HG02981 (cell line): ENCODE data around the gene CGGBP1.
A peak's percentile ranks its signal among the peaks of the same experiment; 100 is the strongest.

Source experiments
- ATAC-seq: cut with Tn5 transposase; IDR thresholded peaks from one replicate; pipeline ENCODE4 v1.9.1; 2021; ENCODE audit warnings: mild to moderate bottlenecking, moderate library complexity; ENCODE audit not compliant: unreplicated experiment

The CGGBP1 gene

GRCh38 chr3:88058581-88059379, at the start of gene CGGBP1, which contains the start of gene ZNF654:
CGGBP1 (minus strand) TSS chr3:88059005; CDS start chr3:88055976, 3,029 bp downstream.
ZNF654 (plus strand) TSS chr3:88059255; CDS start chr3:88059320, 65 bp downstream.
- ATAC-seq, result peak; percentile 93

- no peak for ATAC-seq
Observed at GRCh38 chr3:88105325-88105724, 46.5 kb upstream of the CGGBP1 start.

GRCh38 chr3:88101142-88101541, 42.3 kb upstream of the CGGBP1 start:
- peak; percentile 96 for ATAC-seq

- no peak for ATAC-seq
Observed at GRCh38 chr3:88093266-88093665, 34.5 kb upstream of the CGGBP1 start.

- ATAC-seq, result no peak
Observed at GRCh38 chr3:88092270-88092669, 33.5 kb upstream of the CGGBP1 start.

GRCh38 chr3:88090681-88091080, 31.9 kb upstream of the CGGBP1 start:
- ATAC-seq, result no peak

GRCh38 chr3:88084097-88084501, 25.3 kb upstream of the CGGBP1 start:
- no peak for ATAC-seq

- no peak for ATAC-seq
Observed at GRCh38 chr3:88082854-88083253, 24.0 kb upstream of the CGGBP1 start.

- ATAC-seq, result no peak
Observed at GRCh38 chr3:88078932-88079331, 20.1 kb upstream of the CGGBP1 start.

GRCh38 chr3:88076712-88077111, 17.9 kb upstream of the CGGBP1 start:
- ATAC-seq, result no peak

GRCh38 chr3:88075497-88075896, 16.7 kb upstream of the CGGBP1 start:
- no peak for ATAC-seq

- no peak for ATAC-seq
Observed at GRCh38 chr3:88075072-88075471, 16.3 kb upstream of the CGGBP1 start.

- no peak for ATAC-seq
Observed at GRCh38 chr3:88061746-88062145, 2.9 kb upstream of the CGGBP1 start.

GRCh38 chr3:88059380-88060170, 770 bp upstream of the CGGBP1 start:
- ATAC-seq, result no peak

GRCh38 chr3:88058306-88058580, 562 bp downstream of the CGGBP1 start:
- no peak for ATAC-seq

GRCh38 chr3:88057630-88058305, 1.0 kb downstream of the CGGBP1 start:
- ATAC-seq, result no peak

GRCh38 chr3:88046766-88047165, 12.0 kb downstream of the CGGBP1 start:
- ATAC-seq, result no peak

- ATAC-seq, result no peak
Observed at GRCh38 chr3:88044411-88044810, 14.4 kb downstream of the CGGBP1 start.

GRCh38 chr3:88041005-88041404, 17.8 kb downstream of the CGGBP1 start:
- ATAC-seq, result no peak

GRCh38 chr3:88040529-88040928, 18.3 kb downstream of the CGGBP1 start:
- no peak for ATAC-seq

GRCh38 chr3:88038566-88038965, 20.2 kb downstream of the CGGBP1 start:
- no peak for ATAC-seq

GRCh38 chr3:88036221-88036620, 22.6 kb downstream of the CGGBP1 start:
- ATAC-seq, result no peak
